Measurements from ENCODE around the gene ZNF524.

The ZNF524 gene

DNA sequence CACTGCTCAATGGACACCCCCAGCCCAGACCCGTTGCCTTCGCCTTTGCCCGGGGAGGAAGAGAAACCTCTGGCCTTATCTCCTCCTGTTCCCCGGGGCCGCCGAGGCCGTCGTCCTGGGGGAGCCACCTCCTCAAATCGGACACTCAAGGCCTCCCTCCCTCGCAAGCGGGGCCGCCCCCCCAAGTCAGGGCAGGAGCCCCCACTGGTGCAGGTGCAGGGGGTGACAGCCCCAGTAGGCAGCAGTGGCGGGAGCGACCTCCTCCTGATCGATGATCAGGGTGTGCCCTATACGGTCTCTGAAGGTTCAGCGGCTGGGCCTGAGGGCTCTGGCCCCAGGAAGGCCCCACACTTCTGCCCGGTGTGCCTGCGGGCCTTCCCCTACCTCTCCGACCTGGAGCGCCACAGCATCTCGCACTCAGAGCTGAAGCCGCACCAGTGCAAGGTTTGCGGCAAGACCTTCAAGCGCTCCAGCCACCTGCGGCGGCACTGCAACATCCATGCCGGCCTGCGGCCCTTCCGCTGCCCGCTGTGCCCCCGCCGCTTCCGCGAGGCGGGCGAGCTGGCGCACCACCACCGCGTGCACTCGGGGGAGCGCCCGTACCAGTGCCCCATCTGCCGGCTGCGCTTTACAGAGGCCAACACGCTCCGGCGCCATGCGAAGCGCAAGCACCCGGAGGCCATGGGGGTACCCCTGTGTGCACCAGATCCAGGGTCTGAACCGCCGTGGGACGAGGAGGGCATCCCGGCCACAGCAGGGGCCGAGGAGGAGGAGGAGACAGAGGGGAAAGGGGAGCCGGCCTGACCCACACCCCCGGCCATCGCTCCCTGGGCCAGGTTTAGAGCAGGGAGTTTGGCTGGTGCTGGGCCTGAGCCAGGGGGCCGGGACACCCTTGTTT is 2.3 kb downstream of the ZNF524 start:
- no peak for DNase-seq (ENCODE audit: low spot score)

- DNase-seq (ENCODE audit: low spot score): no peak
Observed at GRCh38 chr19:55603115-55603514, 3.0 kb downstream of the ZNF524 start.

DNA sequence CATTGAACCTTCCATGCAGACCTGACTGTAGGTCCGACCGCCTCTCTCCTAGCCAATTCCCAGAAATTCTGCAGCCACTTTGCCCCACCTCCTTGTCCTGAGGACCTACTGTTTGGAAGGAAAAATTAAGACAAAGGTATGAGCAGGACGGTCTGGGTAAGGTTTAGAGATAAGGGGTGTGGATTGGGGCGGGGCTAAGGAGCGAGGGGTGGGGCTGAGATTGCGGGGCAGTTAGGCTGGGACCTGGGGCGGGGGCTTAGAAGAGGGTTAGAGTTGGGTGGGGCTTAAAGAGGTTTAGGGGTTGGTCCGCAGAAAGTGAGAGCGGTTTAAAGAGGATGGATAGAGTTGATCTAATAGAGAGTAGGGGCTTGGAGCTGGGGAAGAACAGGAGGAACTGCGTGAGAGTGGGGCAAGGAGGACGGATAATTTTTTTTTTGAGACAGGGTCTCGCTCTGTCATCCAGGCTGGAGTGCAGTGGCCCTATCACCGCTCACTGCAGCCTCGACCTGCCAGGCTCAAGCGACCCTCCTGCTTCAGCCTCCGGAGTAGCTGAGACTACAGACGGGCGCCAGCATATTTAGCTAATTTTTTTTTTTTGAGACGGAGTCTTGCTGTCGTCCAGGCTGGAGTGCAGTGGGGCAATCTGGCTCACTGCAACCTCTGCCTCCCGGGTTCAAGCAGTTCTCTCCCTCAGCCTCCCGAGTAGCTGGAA is 3.6 kb downstream of the ZNF524 start:
- DNase-seq (ENCODE audit: low spot score): no peak

DNA sequence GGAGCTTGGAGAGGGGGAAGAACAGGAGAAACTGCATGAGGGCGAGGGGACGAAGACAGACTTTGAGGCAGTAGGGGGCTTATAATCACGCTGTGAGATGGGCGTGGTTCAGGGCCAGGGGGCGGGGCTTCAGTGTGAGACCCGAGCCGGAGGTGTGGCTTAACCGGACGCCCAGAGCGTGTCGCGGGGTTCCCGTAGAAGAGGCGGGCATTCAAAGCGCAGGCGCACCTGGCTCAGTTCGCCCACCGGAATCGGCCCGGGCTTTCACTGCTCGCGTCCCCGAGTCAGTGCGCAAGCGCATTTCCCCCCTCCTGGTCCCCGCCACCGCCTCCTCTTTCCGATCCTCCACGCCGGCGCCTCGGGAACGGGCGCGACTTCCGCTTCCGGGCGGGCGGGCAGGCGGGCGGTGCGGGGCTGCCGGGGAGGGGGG is 5.1 kb downstream of the ZNF524 start:
- peak; percentile 95 for DNase-seq (ENCODE audit: low spot score)

- peak; percentile 78 for DNase-seq (ENCODE audit: low spot score)
Observed at GRCh38 chr19:55605637-55606470, 5.8 kb downstream of the ZNF524 start, which contains the start of gene ZNF865. TSS of gene ZNF865 (plus strand) at chr19:55605647. CDS start at chr19:55613619, 7,972 bp downstream.

GRCh38 chr19:55606471-55606787 is 6.3 kb downstream of the ZNF524 start:
- DNase-seq (ENCODE audit: low spot score): no peak

GRCh38 chr19:55606817-55607216 is 6.7 kb downstream of the ZNF524 start:
- DNase-seq (ENCODE audit: low spot score): no peak

- DNase-seq (ENCODE audit: low spot score): no peak
Observed at GRCh38 chr19:55609326-55609725, 9.2 kb downstream of the ZNF524 start.

GRCh38 chr19:55611300-55611982 is 11.4 kb downstream of the ZNF524 start:
- no peak for DNase-seq (ENCODE audit: low spot score)

DNA sequence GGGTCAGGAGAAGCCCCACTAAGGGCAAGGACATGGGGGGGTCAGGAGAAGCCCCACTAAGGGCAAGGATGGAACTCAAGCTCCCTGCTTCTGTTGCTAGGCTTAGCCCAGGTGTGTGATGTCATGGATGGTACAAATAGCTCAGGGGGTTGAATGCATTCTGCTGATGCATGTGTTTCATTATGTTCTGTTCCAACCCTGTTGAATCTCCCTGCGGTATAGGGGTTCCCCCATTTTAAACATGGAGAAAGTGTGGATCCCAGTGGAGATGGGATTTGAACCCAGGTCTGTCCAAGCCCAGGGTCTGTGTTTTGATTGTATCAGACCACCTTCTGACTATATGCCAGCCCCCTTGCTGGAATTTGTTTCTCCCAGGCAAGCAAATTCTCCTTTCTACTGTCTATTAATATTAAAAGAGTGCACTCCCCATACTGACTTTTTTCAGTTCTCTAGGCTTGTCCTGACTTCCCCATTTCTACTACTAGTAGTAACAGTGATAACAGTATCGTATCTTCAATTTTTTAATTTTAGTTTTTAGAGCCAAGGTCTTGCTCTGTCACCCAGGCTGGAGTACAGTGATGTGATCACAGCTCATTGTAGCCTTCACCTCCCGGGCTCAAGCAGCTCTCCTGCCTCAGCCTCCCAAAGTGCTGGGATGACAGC is 12.0 kb downstream of the ZNF524 start:
- DNase-seq (ENCODE audit: low spot score): no peak

- no peak for DNase-seq (ENCODE audit: low spot score)
Observed at GRCh38 chr19:55613396-55613795, 13.3 kb downstream of the ZNF524 start.

DNA sequence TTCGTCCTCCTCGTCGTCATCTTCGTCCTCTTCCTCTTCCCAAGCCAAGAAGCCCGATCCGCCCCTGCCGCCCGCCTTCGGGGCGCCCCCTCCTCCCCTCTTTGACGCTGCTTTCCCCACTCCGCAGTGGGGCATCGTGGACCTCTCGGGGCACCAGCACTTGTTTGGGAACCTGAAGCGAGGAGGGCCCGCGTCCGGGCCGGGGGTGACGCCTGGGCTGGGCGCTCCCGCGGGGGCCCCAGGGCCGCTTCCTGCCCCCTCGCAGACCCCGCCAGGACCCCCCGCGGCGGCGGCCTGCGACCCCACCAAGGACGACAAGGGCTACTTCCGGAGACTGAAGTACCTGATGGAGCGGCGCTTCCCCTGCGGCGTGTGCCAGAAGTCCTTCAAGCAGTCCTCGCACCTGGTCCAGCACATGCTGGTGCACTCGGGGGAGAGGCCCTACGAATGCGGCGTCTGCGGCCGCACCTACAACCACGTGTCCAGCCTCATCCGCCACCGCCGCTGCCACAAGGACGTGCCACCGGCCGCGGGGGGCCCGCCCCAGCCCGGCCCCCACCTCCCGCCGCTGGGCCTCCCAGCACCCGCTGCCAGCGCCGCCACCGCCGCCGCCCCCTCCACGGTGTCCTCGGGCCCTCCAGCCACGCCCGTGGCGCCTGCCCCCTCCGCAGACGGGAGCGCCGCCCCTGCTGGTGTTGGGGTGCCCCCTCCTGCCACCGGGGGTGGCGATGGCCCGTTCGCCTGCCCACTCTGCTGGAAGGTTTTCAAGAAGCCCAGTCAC is 14.0 kb downstream of the ZNF524 start:
- no peak for DNase-seq (ENCODE audit: low spot score)

GRCh38 chr19:55614711-55615542 is 14.8 kb downstream of the ZNF524 start:
- no peak for DNase-seq (ENCODE audit: low spot score)

GRCh38 chr19:55615543-55616394 is 15.7 kb downstream of the ZNF524 start:
- no peak for DNase-seq (ENCODE audit: low spot score)

DNA sequence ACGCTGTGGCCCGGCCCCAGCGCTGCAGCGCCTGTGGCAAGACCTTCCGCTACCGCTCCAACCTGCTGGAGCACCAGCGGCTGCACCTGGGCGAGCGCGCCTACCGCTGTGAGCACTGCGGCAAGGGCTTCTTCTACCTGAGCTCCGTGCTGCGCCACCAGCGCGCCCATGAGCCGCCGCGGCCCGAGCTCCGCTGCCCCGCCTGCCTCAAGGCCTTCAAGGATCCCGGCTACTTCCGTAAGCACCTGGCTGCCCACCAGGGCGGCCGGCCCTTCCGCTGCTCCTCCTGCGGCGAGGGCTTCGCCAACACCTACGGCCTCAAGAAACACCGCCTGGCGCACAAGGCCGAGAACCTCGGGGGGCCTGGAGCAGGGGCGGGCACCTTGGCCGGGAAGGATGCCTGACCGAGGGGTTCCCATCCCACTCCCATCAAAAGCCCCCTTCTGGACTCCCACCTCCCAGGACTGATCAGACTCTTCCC is 16.3 kb downstream of the ZNF524 start:
- DNase-seq (ENCODE audit: low spot score): no peak

DNA sequence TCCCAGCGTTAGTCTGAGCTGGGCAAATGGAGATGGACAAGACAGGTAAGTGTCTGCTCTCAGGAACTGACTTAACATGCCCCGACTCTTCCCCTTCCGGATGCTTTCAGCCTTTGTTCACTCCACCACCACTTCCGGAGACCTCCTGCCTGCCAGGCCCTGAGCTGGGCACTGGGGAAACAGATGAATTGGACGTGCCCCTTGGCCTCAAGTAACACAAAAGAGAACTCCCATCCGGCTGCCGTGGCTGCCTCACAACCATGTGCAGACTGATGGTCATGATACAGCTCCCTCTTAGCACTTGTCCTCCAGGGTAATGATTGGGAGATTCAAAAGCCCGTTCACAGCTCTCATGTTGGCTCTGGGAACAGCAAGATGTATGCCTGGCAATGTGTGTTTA is 17.3 kb downstream of the ZNF524 start:
- no peak for DNase-seq (ENCODE audit: low spot score)

GRCh38 chr19:55618426-55618825 is 18.3 kb downstream of the ZNF524 start:
- no peak for DNase-seq (ENCODE audit: low spot score)

GRCh38 chr19:55619286-55619685 is 19.2 kb downstream of the ZNF524 start:
- DNase-seq (ENCODE audit: low spot score): no peak
